Mucosa of rectum (tissue), 2 donors: ENCODE measurements around the gene DOLPP1.

Experiments used
- H3K27ac ChIP-seq, 2 donors: one replicate each; pipeline ENCODE4 v1.7.0; 2013; ENCODE audit warnings: inconsistent platforms in 2 of 2, low read depth in 2 of 2, low read length in 2 of 2
- H3K27me3 ChIP-seq, 2 donors: one replicate each; pipeline ENCODE4 v1.7.0; 2013; ENCODE audit warnings: low read length in 2 of 2; ENCODE audit not compliant: control insufficient read depth in 2 of 2, insufficient read depth in 2 of 2
- H3K36me3 ChIP-seq, 2 donors: one replicate each; pipeline ENCODE4 v1.7.0; 2013; ENCODE audit warnings: low read length in 2 of 2; ENCODE audit not compliant: control insufficient read depth in 2 of 2, insufficient read depth in 2 of 2
- H3K4me1 ChIP-seq, 2 donors: one replicate each; pipeline ENCODE4 v1.7.0; 2013; ENCODE audit warnings: low read length in 2 of 2, mild to moderate bottlenecking in 1 of 2; ENCODE audit not compliant: control insufficient read depth in 2 of 2, insufficient read depth in 2 of 2
- H3K4me3 ChIP-seq, 2 donors: one replicate each; pipeline ENCODE4 v1.7.0; 2013; ENCODE audit warnings: low read length in 2 of 2
- H3K9ac ChIP-seq, 2 donors: one replicate each; pipeline ENCODE4 v1.7.0; 2013; ENCODE audit warnings: low read length in 2 of 2, low read depth in 1 of 2, mild to moderate bottlenecking in 1 of 2
- H3K9me3 ChIP-seq, 2 donors: one replicate each; pipeline ENCODE4 v1.7.0; 2013; ENCODE audit warnings: low read length in 2 of 2; ENCODE audit not compliant: control insufficient read depth in 2 of 2
- donor health status: healthy.
- donor health status: Normal muscosa, but diverticular disease.

Gene DOLPP1

GRCh38 chr9:129137292-129138143 is 56.6 kb downstream of the DOLPP1 start:
- Histone ChIP-seq H3K27me3 (no peaks in the 10 kb centered on the region), H3K4me3 (no peak overlapping the region), H3K27ac (peak overlapping the region; percentile 99), H3K9ac (peak overlapping the region in 1 of 2 donors; percentile 0), H3K9me3 (no peaks in the 10 kb centered on the region), H3K4me1 (peaks cover 31 to 36% of the 10 kb centered on the region in 2 donors), H3K36me3 (peaks cover 20 to 39% of the 10 kb centered on the region in 2 donors)

GRCh38 chr9:129138144-129138462 is 57.2 kb downstream of the DOLPP1 start:
- H3K27me3 ChIP-seq = no peaks in the 10 kb centered on the region
- peak overlapping the region in 1 of 2 donors; percentile 15 for H3K9ac ChIP-seq
- peaks cover 37 to 41% of the 10 kb centered on the region in 2 donors for H3K4me1 ChIP-seq
- H3K4me3 ChIP-seq = no peak overlapping the region
- peaks cover 17 to 39% of the 10 kb centered on the region in 2 donors for H3K36me3 ChIP-seq
- H3K9me3 ChIP-seq = no peaks in the 10 kb centered on the region
- peak overlapping the region; percentile 99 for H3K27ac ChIP-seq

GRCh38 chr9:129138476-129139232 is 57.7 kb downstream of the DOLPP1 start:
- Histone ChIP-seq H3K27me3 (no peaks in the 10 kb centered on the region), H3K9me3 (no peaks in the 10 kb centered on the region), H3K4me3 (peak overlapping the region in 1 of 2 donors; percentile 10), H3K4me1 (peaks cover 40 to 46% of the 10 kb centered on the region in 2 donors), H3K27ac (peak overlapping the region; percentile 99), H3K9ac (peak overlapping the region in 1 of 2 donors; percentile 86), H3K36me3 (peaks cover 17 to 34% of the 10 kb centered on the region in 2 donors)

- peaks cover 40 to 50% of the 10 kb centered on the region in 2 donors for H3K4me1 ChIP-seq
- no peaks in the 10 kb centered on the region for H3K27me3 ChIP-seq
- H3K27ac ChIP-seq = peak overlapping the region; percentile 99
- no peaks in the 10 kb centered on the region for H3K9me3 ChIP-seq
- peak overlapping the region; percentile 86 to 98 for H3K9ac ChIP-seq
- peaks cover 17 to 38% of the 10 kb centered on the region in 2 donors for H3K36me3 ChIP-seq
- peak overlapping the region; percentile 62 to 66 for H3K4me3 ChIP-seq
These were observed 58.5 kb downstream of the DOLPP1 start for GRCh38 chr9:129139233-129139992.

- Histone ChIP-seq H3K4me3 (peak overlapping the region; percentile 62 to 66), H3K27ac (peak overlapping the region; percentile 99), H3K9me3 (no peaks in the 10 kb centered on the region), H3K9ac (peak overlapping the region; percentile 86 to 98), H3K4me1 (peaks cover 40 to 50% of the 10 kb centered on the region in 2 donors), H3K27me3 (no peaks in the 10 kb centered on the region), H3K36me3 (peaks cover 17 to 33% of the 10 kb centered on the region in 2 donors)
These were observed 59.1 kb downstream of the DOLPP1 start for GRCh38 chr9:129139993-129140396.
